H1 (cell line): ENCODE measurements around the gene PET100. TPM values are rescaled to one million over a fixed set of nuclear protein-coding genes. Genes with fewer than 3 reads are reported as not detected.
A peak's percentile ranks its signal among the peaks of the same experiment; 100 is the strongest.

Source experiments
- CTCF ChIA-PET: fragments of 300-600 bp; sonication (Branson Sonifier 250); formaldehyde crosslinking; loops from one replicate; lab custom pipeline; 2021; ENCODE audit not compliant: partially characterized antibody; lab: Charles Lee
- POLR2A ChIA-PET: fragments of 300-600 bp; sonication (Branson Sonifier 250); formaldehyde crosslinking; loops from one replicate; lab custom pipeline; 2021; ENCODE audit warnings: inconsistent platforms; ENCODE audit not compliant: partially characterized antibody; lab: Charles Lee
- DNase-seq, 2 experiments: peaks; one replicate each; pipeline versions ENCODE4 v3.0.0 to v3.0.0-alpha.2; 2010 to 2022; ENCODE audit warnings: low spot score in 2 of 2, low read depth in 1 of 2, mixed read lengths in 1 of 2
- FAIRE-seq: peaks from 2 replicates; lab custom pipeline; 2011; peaks lifted over from hg19 to GRCh38; lab: Jason Lieb, UNC
- H2AFZ ChIP-seq: 2 replicates; pipeline ENCODE4 v1.8.1; 2012; ENCODE audit warnings: low read length, inconsistent platforms
- H2AK5ac ChIP-seq: 2 replicates; pipeline ENCODE4 v1.6.1; 2013; ENCODE audit warnings: low read depth, low read length
- H2BK120ac ChIP-seq: replicated peaks from 2 replicates; pipeline ENCODE3; 2013; ENCODE audit warnings: low read depth, low read length, inconsistent platforms
- H2BK12ac ChIP-seq: 2 replicates; pipeline ENCODE4 v1.6.1; 2013; ENCODE audit warnings: low read depth, low read length
- H2BK15ac ChIP-seq: 2 replicates; pipeline ENCODE4 v1.6.1; 2013; ENCODE audit warnings: low read length
- H2BK20ac ChIP-seq: 2 replicates; pipeline ENCODE4 v1.6.1; 2013; ENCODE audit warnings: low read length
- H2BK5ac ChIP-seq: 2 replicates; pipeline ENCODE4 v1.6.1; 2013; ENCODE audit warnings: low read depth, low read length
- H3K14ac ChIP-seq: 2 replicates; pipeline ENCODE4 v1.6.1; 2013; ENCODE audit warnings: inconsistent platforms; ENCODE audit not compliant: insufficient read length
- H3K18ac ChIP-seq: 2 replicates; pipeline ENCODE4 v1.6.1; 2013; ENCODE audit warnings: low read length; ENCODE audit errors: extremely low read depth
- H3K23ac ChIP-seq: 2 replicates; pipeline ENCODE4 v1.6.1; 2013; ENCODE audit warnings: inconsistent platforms; ENCODE audit not compliant: insufficient read length
- H3K23me2 ChIP-seq: 2 replicates; pipeline ENCODE4 v1.6.1; 2013; ENCODE audit warnings: low read depth, low read length
- H3K27ac ChIP-seq: 2 replicates; pipeline ENCODE4 v1.6.1; 2011; ENCODE audit warnings: low read depth, low read length, inconsistent platforms
- H3K27me3 ChIP-seq, 4 experiments: replicated peaks in 1 of 4; 1 replicate in 1 of 4; 2 replicates in 3 of 4; pipeline versions ENCODE4 v1.6.1 to v1.8.1; 2011 to 2013; ENCODE audit warnings: low read length in 3 of 4, mild to moderate bottlenecking in 3 of 4, inconsistent platforms in 2 of 4, mixed read lengths in 2 of 4, moderate library complexity in 1 of 4; ENCODE audit not compliant: control insufficient read depth in 3 of 4, insufficient read depth in 3 of 4; ENCODE audit errors: extremely low read depth in 1 of 4
- H3K36me3 ChIP-seq, 4 experiments: 2 replicates each; pipeline versions ENCODE4 v1.6.1 to v1.8.1; 2011 to 2013; ENCODE audit warnings: mild to moderate bottlenecking in 4 of 4, low read length in 3 of 4, moderate library complexity in 2 of 4, control low read depth in 1 of 4, inconsistent platforms in 1 of 4; ENCODE audit not compliant: insufficient read depth in 4 of 4, control insufficient read depth in 2 of 4
- H3K4ac ChIP-seq: replicated peaks from 2 replicates; pipeline ENCODE3; 2013; ENCODE audit warnings: low read length, low read depth, mixed read lengths, inconsistent platforms; ENCODE audit not compliant: insufficient read length
- H3K4me1 ChIP-seq, 4 experiments: replicated peaks in 1 of 4; 1 replicate in 1 of 4; 2 replicates in 3 of 4; pipeline versions ENCODE4 v1.6.1 to v1.8.1; 2011 to 2013; ENCODE audit warnings: low read length in 3 of 4, inconsistent platforms in 2 of 4, mixed read lengths in 1 of 4; ENCODE audit not compliant: insufficient read depth in 4 of 4, control insufficient read depth in 3 of 4
- H3K4me2 ChIP-seq, 2 experiments: 2 replicates each; pipeline versions ENCODE4 v1.6.1 to v1.8.1; 2011 to 2013; ENCODE audit warnings: low read depth in 2 of 2, low read length in 2 of 2, control low read depth in 1 of 2, inconsistent platforms in 1 of 2, mild to moderate bottlenecking in 1 of 2; ENCODE audit not compliant: insufficient read depth in 1 of 2
- H3K4me3 ChIP-seq, 4 experiments: fragments of 200-600, 300-600 bp in 1 of 4; sonication (generic), shearing (Covaris generic), sonication (Bioruptor Twin) in 1 of 4; 2 replicates each; pipeline versions ENCODE4 v1.5.1 to v1.8.1; 2011 to 2016; ENCODE audit warnings: low read length in 4 of 4, low read depth in 3 of 4, control low read depth in 2 of 4, inconsistent platforms in 2 of 4, mild to moderate bottlenecking in 2 of 4, mixed read lengths in 1 of 4, moderate library complexity in 1 of 4; ENCODE audit not compliant: insufficient read depth in 2 of 4; ENCODE audit errors: extremely low read depth in 1 of 4
- H3K56ac ChIP-seq: replicated peaks from 2 replicates; pipeline ENCODE3; 2013; ENCODE audit warnings: low read depth, mild to moderate bottlenecking, mixed read lengths, low read length, inconsistent platforms; ENCODE audit not compliant: insufficient read length
- H3K79me1 ChIP-seq: 2 replicates; pipeline ENCODE4 v1.6.1; 2013; ENCODE audit warnings: low read depth, low read length, control low read depth
- H3K79me2 ChIP-seq, 2 experiments: 2 replicates each; pipeline versions ENCODE4 v1.6.1 to v1.8.1; 2012 to 2013; ENCODE audit warnings: low read length in 2 of 2, mild to moderate bottlenecking in 2 of 2, inconsistent platforms in 1 of 2; ENCODE audit not compliant: insufficient read depth in 2 of 2, control insufficient read depth in 1 of 2
- H3K9ac ChIP-seq, 4 experiments: replicated peaks in 1 of 4; 1 replicate in 1 of 4; 2 replicates in 3 of 4; pipeline versions ENCODE4 v1.6.1 to v1.8.1; 2011 to 2013; ENCODE audit warnings: low read depth in 3 of 4, low read length in 3 of 4, control low read depth in 2 of 4, mild to moderate bottlenecking in 2 of 4, moderate library complexity in 2 of 4, inconsistent platforms in 1 of 4; ENCODE audit errors: extremely low read depth in 1 of 4
- H3K9me3 ChIP-seq, 2 experiments: 2 replicates each; pipeline versions ENCODE4 v1.6.1 to v1.8.1; 2012 to 2013; ENCODE audit warnings: mild to moderate bottlenecking in 2 of 2, moderate library complexity in 2 of 2, control low read depth in 1 of 2, inconsistent platforms in 1 of 2, low read depth in 1 of 2, low read length in 1 of 2, mixed read lengths in 1 of 2; ENCODE audit not compliant: insufficient read depth in 2 of 2
- H4K20me1 ChIP-seq, 2 experiments: replicated peaks in 1 of 2; 2 replicates each; pipeline versions ENCODE3 to v1.8.1; 2011 to 2013; ENCODE audit warnings: inconsistent platforms in 2 of 2, low read length in 2 of 2, mild to moderate bottlenecking in 1 of 2; ENCODE audit not compliant: insufficient read depth in 2 of 2, control insufficient read depth in 1 of 2
- H4K5ac ChIP-seq: 2 replicates; pipeline ENCODE4 v1.6.1; 2013; ENCODE audit warnings: low read length, low read depth, mixed read lengths, inconsistent platforms; ENCODE audit not compliant: insufficient read length
- H4K8ac ChIP-seq: 2 replicates; pipeline ENCODE4 v1.8.0; 2013; ENCODE audit warnings: mild to moderate bottlenecking, moderate library complexity, low read length, inconsistent platforms; ENCODE audit not compliant: insufficient read depth; ENCODE audit errors: extremely low read depth
- H4K91ac ChIP-seq: replicated peaks from 2 replicates; pipeline ENCODE3; 2013; ENCODE audit warnings: low read length, mixed read lengths, inconsistent platforms; ENCODE audit not compliant: insufficient read length
- BACH1 ChIP-seq: IDR thresholded peaks from 2 replicates; pipeline ENCODE4 v1.6.1; 2012; ENCODE audit warnings: low read length, improper control_type of control experiment
- CREB1 ChIP-seq: IDR thresholded peaks from 2 replicates; pipeline ENCODE4 v1.6.1; 2012; ENCODE audit warnings: inconsistent platforms
- CTBP2 ChIP-seq: IDR thresholded peaks from 2 replicates; pipeline ENCODE4 v1.7.0; 2011; ENCODE audit warnings: borderline replicate concordance, mild to moderate bottlenecking, moderate library complexity, mixed read lengths, low read length; ENCODE audit not compliant: insufficient read depth, insufficient read length
- GTF2F1 ChIP-seq: IDR thresholded peaks from 2 replicates; pipeline ENCODE4 v1.6.1; 2012; ENCODE audit warnings: low read depth, low read length, improper control_type of control experiment, borderline replicate concordance
- JUND ChIP-seq: IDR thresholded peaks from 2 replicates; pipeline ENCODE4 v1.6.1; 2011; ENCODE audit warnings: mild to moderate bottlenecking, improper control_type of control experiment, low read length
- MAFK ChIP-seq: IDR thresholded peaks from 2 replicates; pipeline ENCODE4 v1.6.1; 2012; ENCODE audit warnings: low read depth, mild to moderate bottlenecking, improper control_type of control experiment, low read length
- RAD21 ChIP-seq, 2 experiments: IDR thresholded peaks in 1 of 2; conservative IDR thresholded peaks in 1 of 2; 2 replicates each; pipeline ENCODE4 v1.6.1; 2011; ENCODE audit warnings: low read depth in 2 of 2, low read length in 2 of 2, improper control_type of control experiment in 1 of 2, inconsistent platforms in 1 of 2, mild to moderate bottlenecking in 1 of 2, moderate library complexity in 1 of 2
- RFX5 ChIP-seq: IDR thresholded peaks from 2 replicates; pipeline ENCODE4 v1.6.1; 2011; ENCODE audit warnings: low read depth, low read length, improper control_type of control experiment, borderline replicate concordance
- SP1 ChIP-seq: IDR thresholded peaks from 2 replicates; pipeline ENCODE4 v1.6.1; 2011; ENCODE audit warnings: low read depth, low read length
- SP4 ChIP-seq: IDR thresholded peaks from 2 replicates; pipeline ENCODE4 v1.6.1; 2012; ENCODE audit warnings: low read length, inconsistent platforms
- TAF7 ChIP-seq: optimal IDR thresholded peaks from 2 replicates; pipeline ENCODE3; 2011; ENCODE audit warnings: low read depth, mild to moderate bottlenecking, inconsistent platforms, low read length, moderate library complexity, borderline replicate concordance
- TCF12 ChIP-seq: IDR thresholded peaks from 2 replicates; pipeline ENCODE4 v1.6.1; 2011; ENCODE audit warnings: low read depth, mild to moderate bottlenecking, low read length
- WGBS, 2 experiments: shearing (Covaris generic) in 1 of 2; methylation state at CpG; one replicate each; pipeline versions ENCODE4 v1.1.6 to v1.1.7; 2013 to 2015; ENCODE audit warnings: low lambda C conversion rate in 2 of 2, mixed read lengths in 2 of 2, inconsistent platforms in 1 of 2, low coverage in 1 of 2, missing lambda C conversion rate in 1 of 2; ENCODE audit not compliant: insufficient replicate concordance in 2 of 2, insufficient coverage in 1 of 2, insufficient read length in 1 of 2; ENCODE audit errors: extremely low coverage in 1 of 2, missing lambda C conversion rate in 1 of 2; 5-methylcytosine and 5-hydroxymethylcytosine counted together
- polyA plus RNA-seq, 7 experiments: library from polyadenylated mRNA; depleted of rRNA in 3 of 7; stranded (reverse) in 5 of 7; unstranded in 2 of 7; fragments of >200 nt in 5 of 7; fragments of 200-250 nt in 2 of 7; gene quantifications; 1 replicate in 5 of 7; 2 replicates in 1 of 7; 4 replicates in 1 of 7; pipeline versions ENCODE4 v1.2.1 to v1.2.3, GENCODE V29; 2011 to 2013; ENCODE audit warnings: missing spikeins in 2 of 7, mixed read lengths in 2 of 7
- total RNA-seq: library from RNA; stranded (reverse); fragmentation: NEBNext Ultra II Directional; extraction: Animal tissue kit (Norgen Biotek cat#: 25700); gene quantifications from 2 replicates; pipeline ENCODE4 v1.2.1, GENCODE V29; 2021
- TF ChIP-seq, protein P1 (sequence below): IDR thresholded peaks from 2 replicates; pipeline ENCODE4 v1.6.1; 2012; ENCODE audit warnings: inconsistent platforms

PET100 gene
- total and polyA plus RNA-seq, 2 of the 8 experiments (the other 6 are each of a cell fraction or from before 2014, with no cell fraction given), result 80.8 to 105 TPM

DNA sequence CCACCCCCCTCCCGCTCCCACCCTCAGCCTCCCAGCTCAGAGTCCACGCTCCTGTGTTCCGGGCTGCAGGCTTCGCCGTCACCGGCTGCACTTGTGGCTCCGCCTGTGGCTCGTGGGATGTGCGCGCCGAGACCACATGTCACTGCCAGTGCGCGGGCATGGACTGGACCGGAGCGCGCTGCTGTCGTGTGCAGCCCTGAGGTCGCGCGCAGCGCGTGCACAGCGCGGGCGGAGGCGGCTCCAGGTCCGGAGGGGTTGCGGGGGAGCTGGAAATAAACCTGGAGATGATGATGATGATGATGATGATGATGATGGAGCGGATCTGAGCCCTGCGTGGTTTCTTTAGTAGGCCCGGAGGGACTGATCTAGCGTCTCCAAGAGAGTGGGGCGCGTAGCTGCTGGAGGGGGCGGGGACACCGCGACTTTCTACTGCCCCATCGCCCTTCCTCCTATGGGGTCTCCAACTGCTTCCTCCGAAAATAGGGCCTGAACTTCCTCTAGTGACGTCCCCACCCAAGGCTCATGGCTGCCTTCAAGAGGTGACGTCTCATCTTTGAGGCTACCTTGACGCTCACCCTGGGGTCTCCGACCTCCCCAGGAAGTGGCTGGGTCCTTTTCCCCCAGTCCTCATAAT lies 40.7 kb downstream of the PET100 start:
- H2BK120ac ChIP-seq, result no peak overlapping the region
- no peak overlapping the region for H4K5ac ChIP-seq
- peak overlapping the region; percentile 79 for H4K8ac ChIP-seq
- no peak overlapping the region for H3K14ac ChIP-seq
- H3K4ac ChIP-seq, result no peak overlapping the region
- H3K23ac ChIP-seq, result no peak overlapping the region
- peak overlapping the region; percentile 74 for H4K91ac ChIP-seq
- no peak overlapping the region for H3K27ac ChIP-seq
- POLR2A ChIA-PET, result interaction anchor here (0.5 to 1.7 kb wide), 3 partner anchors 8 to 130 kb away, joined by 3 to 6 read pairs (median 5); partner anchors contain the start of gene TRAPPC5
- CTCF ChIA-PET, result interaction anchor here (0.5 to 4.7 kb wide), 10 partner anchors 11 to 340 kb away, joined by 3 to 32 read pairs (median 4); partner anchors contain the start of gene TRAPPC5
- H3K79me1 ChIP-seq, result no peaks in the 10 kb centered on the region
- peak overlapping the region; percentile 2 to 70 (median 48) for H3K4me3 ChIP-seq
- no peaks in the 10 kb centered on the region for H3K79me2 ChIP-seq
- H3K36me3 ChIP-seq, result no peaks in the 10 kb centered on the region
- H3K9me3 ChIP-seq, result no peaks in the 10 kb centered on the region
- no peaks in the 10 kb centered on the region for H4K20me1 ChIP-seq
- H2BK15ac ChIP-seq, result no peak overlapping the region
- no peak overlapping the region; a peak in 1 of 7 replicates for H3K9ac ChIP-seq
- H3K23me2 ChIP-seq, result peaks cover 2% of the 10 kb centered on the region; the same call in 1 of the 2 replicates
- peak overlapping the region; percentile 70 to 86 for H3K4me2 ChIP-seq
- FAIRE-seq (no peak), DNase-seq (peak in 1 of 2 experiments; percentile 64)
- no peak overlapping the region for H2BK5ac ChIP-seq
- no peak overlapping the region for H3K56ac ChIP-seq
- H3K27me3 ChIP-seq, result peaks cover 0 to 18% (median 11%) of the 10 kb centered on the region in 4 experiments; a peak in 4 of 7 replicates
- peak overlapping the region; percentile 92 for H2AFZ ChIP-seq
- H2BK20ac ChIP-seq, result no peak overlapping the region
- H2AK5ac ChIP-seq, result no peak overlapping the region; the same call in 1 of the 2 replicates
- H3K18ac ChIP-seq, result peak overlapping the region; percentile 78; the same call in 1 of the 2 replicates
- 32% methylated on average over 17 of the region's 43 CpGs; no CpG with 5 or more reads in 1 of the 2 experiments for WGBS, 2 experiments
- no peak overlapping the region for H2BK12ac ChIP-seq
- peaks cover 0 to 3% (median 1%) of the 10 kb centered on the region in 4 experiments; a peak in 1 of 7 replicates for H3K4me1 ChIP-seq
- no peak for TF ChIP-seq TCF12
- TF ChIP-seq CREB1, result peak; percentile 70
- TF ChIP-seq, protein P1, sequence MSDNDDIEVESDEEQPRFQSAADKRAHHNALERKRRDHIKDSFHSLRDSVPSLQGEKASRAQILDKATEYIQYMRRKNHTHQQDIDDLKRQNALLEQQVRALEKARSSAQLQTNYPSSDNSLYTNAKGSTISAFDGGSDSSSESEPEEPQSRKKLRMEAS, result peak; percentile 66
- no peak for TF ChIP-seq CTBP2
- TF ChIP-seq SP4, result no peak
- TF ChIP-seq JUND, result no peak
- TF ChIP-seq RAD21 (IDR thresholded peaks at IDR 0.05 in 1 of 2, conservative IDR thresholded peaks at IDR 0.05 in 1 of 2; ENCODE audit: low read depth in 2 of 2, low read length in 2 of 2), result no peak
- TF ChIP-seq RFX5, result no peak
- TF ChIP-seq GTF2F1, result no peak
- TF ChIP-seq BACH1, result no peak
- TF ChIP-seq TAF7, result no peak
- no peak for TF ChIP-seq SP1
- no peak for TF ChIP-seq MAFK
